HepG2 (cell line): ENCODE results near the gene CRYGS. TPM values are rescaled to one million over a fixed set of nuclear protein-coding genes. Genes with fewer than 3 reads are reported as not detected.

Source experiments
- ARID4A ChIP-seq: sonication (generic); formaldehyde crosslinking; IDR thresholded peaks from 2 replicates; pipeline ENCODE4 v1.5.0; 2020; ENCODE audit warnings: mild to moderate bottlenecking, missing genetic modification reagents, borderline replicate concordance
- E2F5 ChIP-seq: sonication (generic); formaldehyde crosslinking; conservative IDR thresholded peaks from 2 replicates; pipeline ENCODE4 v1.4.0; 2020; ENCODE audit warnings: missing genetic modification reagents
- LCORL ChIP-seq, 2 experiments: fragments of 450-650 bp in 1 of 2; sonication (generic) in 1 of 2; formaldehyde crosslinking in 1 of 2; IDR thresholded peaks; 2 replicates each; pipeline versions ENCODE4 v1.5.0 to v1.6.1; 2017 to 2020; ENCODE audit warnings: antibody characterized with exemption in 1 of 2, missing genetic modification reagents in 1 of 2
- MEF2D ChIP-seq: sonication (generic); formaldehyde crosslinking; IDR thresholded peaks from 2 replicates; pipeline ENCODE4 v1.5.1; 2020; ENCODE audit warnings: mild to moderate bottlenecking, missing genetic modification reagents
- MIER3 ChIP-seq: IDR thresholded peaks from 2 replicates; pipeline ENCODE4 v1.6.1; 2016; ENCODE audit warnings: missing compliant biosample characterization, borderline replicate concordance
- MXD4 ChIP-seq: IDR thresholded peaks from 2 replicates; pipeline ENCODE4 v1.6.1; 2016; ENCODE audit warnings: mild to moderate bottlenecking, missing biosample characterization, missing genetic modification reagents
- ZFY ChIP-seq: sonication (generic); formaldehyde crosslinking; IDR thresholded peaks from 2 replicates; pipeline ENCODE4 v1.4.0; 2020; ENCODE audit warnings: missing genetic modification reagents
- ZHX2 ChIP-seq, 2 experiments: sonication (generic) in 1 of 2; formaldehyde crosslinking in 1 of 2; IDR thresholded peaks; 2 replicates each; pipeline versions ENCODE4 v1.6.1 to v1.9.0; 2014 to 2022; ENCODE audit warnings: antibody characterized with exemption in 1 of 2, borderline replicate concordance in 1 of 2, inconsistent platforms in 1 of 2, low read depth in 1 of 2, missing genetic modification reagents in 1 of 2
- ZNF143 ChIP-seq: sonication (generic); formaldehyde crosslinking; IDR thresholded peaks from 2 replicates; pipeline ENCODE4 v1.4.0; 2020; ENCODE audit warnings: missing genetic modification reagents
- ZNF350 ChIP-seq: sonication (generic); formaldehyde crosslinking; IDR thresholded peaks from 2 replicates; pipeline ENCODE4 v1.4.0; 2020; ENCODE audit warnings: mild to moderate bottlenecking, low read depth, missing genetic modification reagents, borderline replicate concordance
- ZNF547 ChIP-seq: sonication (generic); formaldehyde crosslinking; IDR thresholded peaks from 2 replicates; pipeline ENCODE4 v1.5.1; 2020; ENCODE audit warnings: mild to moderate bottlenecking, missing genetic modification reagents
- ZNF569 ChIP-seq: sonication (generic); formaldehyde crosslinking; IDR thresholded peaks from 2 replicates; pipeline ENCODE4 v1.5.0; 2020; ENCODE audit warnings: mild to moderate bottlenecking, missing genetic modification reagents, moderate library complexity, borderline replicate concordance
- ZSCAN20 ChIP-seq: sonication (generic); formaldehyde crosslinking; IDR thresholded peaks from 2 replicates; pipeline ENCODE4 v1.4.0; 2020; ENCODE audit warnings: missing genetic modification reagents, mild to moderate bottlenecking, borderline replicate concordance
- polyA plus RNA-seq, 8 experiments: library from polyadenylated mRNA; depleted of rRNA in 3 of 8; stranded (reverse) in 7 of 8; unstranded in 1 of 8; fragments of >200 nt; fragmentation: Illumina TruSeq in 4 of 8; extraction: Trizol in 4 of 8; gene quantifications; 2 replicates each; pipeline versions ENCODE4 v1.2.1 to v1.2.3, GENCODE V29; 2011 to 2016; ENCODE audit warnings: low read depth in 4 of 8, missing spikeins in 1 of 8, mixed read lengths in 1 of 8; ENCODE audit not compliant: insufficient read depth in 1 of 8
- total RNA-seq, 5 experiments: library from RNA; depleted of rRNA; stranded (reverse); fragments of >200 nt; fragmentation: Illumina TruSeq; extraction: Trizol; gene quantifications; 2 replicates each; pipeline ENCODE4 v1.2.3, GENCODE V29; 2016; ENCODE audit warnings: low read depth in 1 of 5

CRYGS gene
- total and polyA plus RNA-seq, 2 of the 13 experiments (the other 11 are each of a cell fraction or from before 2014, with no cell fraction given) = 2.1 to 6.7 TPM

GRCh38 chr3:186570096-186570940 is 26.1 kb upstream of the CRYGS start, which contains the start of gene DNAJB11 (continued):
- TF ChIP-seq ZNF350 (CRISPR knock-in tag) (peak; percentile 57; the same call in 1 of the 2 replicates), ZNF569 (CRISPR knock-in tag) (no peak), MEF2D (0 out of 2 replicates have a peak, but pooled peaks have one; percentile 38), MIER3 (CRISPR knock-in tag) (peak; percentile 76; the same call in 1 of the 2 replicates), ZNF547 (CRISPR knock-in tag) (0 out of 2 replicates have a peak, but pooled peaks have one; percentile 29), ZNF143 (peak; percentile 53), ZFY (CRISPR knock-in tag) (peak; percentile 48), ARID4A (CRISPR knock-in tag) (peak; percentile 86; the same call in 1 of the 2 replicates), LCORL (IDR thresholded peaks at IDR 0.05) (no peak), LCORL (CRISPR knock-in tag; IDR thresholded peaks at IDR 0.05) (peak; percentile 44; the same call in 1 of the 2 replicates), ZSCAN20 (no peak), MXD4 (peak; percentile 55; the same call in 1 of the 2 replicates), ZHX2 (IDR thresholded peaks at IDR 0.05; ENCODE audit: low read depth) (peak; percentile 98), ZHX2 (CRISPR knock-in tag; IDR thresholded peaks at IDR 0.05; ENCODE audit: borderline replicate concordance) (no peak), E2F5 (peak; percentile 56)
